Fibroblast of upper back skin (primary cell): ENCODE data around the gene MAML3.
A peak's percentile ranks its signal among the peaks of the same experiment; 100 is the strongest.
"Not testable (repeated sequence)": the region's sequence is repeated elsewhere in the genome, so short reads cannot be mapped to it uniquely, and the experiment has no call there.

Source experiments
- DNase-seq: peaks from one replicate; pipeline ENCODE4 v3.0.0-alpha.2; 2013

The MAML3 gene

GRCh38 chr4:139704915-139705485 is 449.0 kb downstream of the MAML3 start:
- peak; percentile 13 for DNase-seq

- DNase-seq = no peak
Observed at GRCh38 chr4:139700568-139700967, 453.4 kb downstream of the MAML3 start.

- DNase-seq = not testable (repeated sequence)
Observed at GRCh38 chr4:139698167-139698925, 455.6 kb downstream of the MAML3 start.

GRCh38 chr4:139696491-139696890 is 457.5 kb downstream of the MAML3 start:
- no peak for DNase-seq

GRCh38 chr4:139694522-139695107 is 459.4 kb downstream of the MAML3 start:
- no peak for DNase-seq

- DNase-seq = no peak
Observed at GRCh38 chr4:139692309-139693012, 461.5 kb downstream of the MAML3 start.

GRCh38 chr4:139690419-139690818 is 463.6 kb downstream of the MAML3 start:
- no peak for DNase-seq

- no peak for DNase-seq
Observed at GRCh38 chr4:139689093-139689722, 464.8 kb downstream of the MAML3 start.

GRCh38 chr4:139686988-139687387 is 467.0 kb downstream of the MAML3 start:
- no peak for DNase-seq

GRCh38 chr4:139686130-139686529 is 467.9 kb downstream of the MAML3 start:
- DNase-seq = no peak

- DNase-seq = no peak
Observed at GRCh38 chr4:139685180-139685579, 468.8 kb downstream of the MAML3 start.

- DNase-seq = peak; percentile 53
Observed at GRCh38 chr4:139684351-139684750, 469.6 kb downstream of the MAML3 start.

GRCh38 chr4:139682741-139683151 is 471.2 kb downstream of the MAML3 start:
- peak; percentile 22 for DNase-seq

- DNase-seq = no peak
Observed at GRCh38 chr4:139682309-139682708, 471.7 kb downstream of the MAML3 start.

- DNase-seq = no peak
Observed at GRCh38 chr4:139676913-139677585, 476.9 kb downstream of the MAML3 start.

- DNase-seq = no peak
Observed at GRCh38 chr4:139676365-139676764, 477.6 kb downstream of the MAML3 start.

- no peak for DNase-seq
Observed at GRCh38 chr4:139675651-139676050, 478.3 kb downstream of the MAML3 start.

GRCh38 chr4:139674875-139675550 is 479.0 kb downstream of the MAML3 start:
- DNase-seq = no peak

GRCh38 chr4:139672732-139673131 is 481.3 kb downstream of the MAML3 start:
- no peak for DNase-seq

- DNase-seq = no peak
Observed at GRCh38 chr4:139672215-139672614, 481.8 kb downstream of the MAML3 start.

- no peak for DNase-seq
Observed at GRCh38 chr4:139670775-139671174, 483.2 kb downstream of the MAML3 start.

- DNase-seq = no peak
Observed at GRCh38 chr4:139669890-139670289, 484.1 kb downstream of the MAML3 start.
